ENCODE measurements around the gene SAMD4B. TPM values are rescaled to one million over a fixed set of nuclear protein-coding genes. Genes with fewer than 3 reads are reported as not detected.

The SAMD4B gene
- total RNA-seq, 1 donor from 2014 or later = 60.7 TPM

DNA sequence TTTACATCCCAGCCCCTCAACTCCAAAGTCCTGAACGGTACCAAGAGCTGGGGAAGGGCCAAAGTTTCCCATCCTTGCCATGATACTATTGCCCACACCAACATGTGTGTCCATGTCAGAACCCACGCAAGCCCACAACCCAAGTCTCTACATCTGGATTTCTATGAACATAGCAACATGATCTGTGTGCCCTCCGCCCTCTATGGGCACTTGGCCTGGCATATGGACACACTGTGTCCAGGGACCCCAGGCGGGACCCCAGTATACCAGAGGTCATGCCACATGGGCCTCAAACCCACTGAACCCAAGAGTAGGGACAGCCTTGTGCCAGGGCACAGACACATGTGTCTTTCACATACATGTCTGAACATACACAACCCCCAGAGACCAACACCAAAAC lies 23.5 kb upstream of the SAMD4B start:
- peak overlapping the region; percentile 33 for H3K4me3 Mint-ChIP-seq
- peaks cover 2% of the 10 kb centered on the region for H3K27me3 Mint-ChIP-seq
- ChIA-PET POLR2A (no interaction called here), CTCF (no interaction called here)
- no peak for ATAC-seq (ENCODE audit: low read depth)
- H3K36me3 Mint-ChIP-seq (ENCODE audit: low read depth) = peaks cover 2% of the 10 kb centered on the region
- H3K27ac Mint-ChIP-seq = no peak overlapping the region
- intact Hi-C loops (cut with micrococcal nuclease) = no loop called here
- peaks cover 13% of the 10 kb centered on the region for H3K4me1 Mint-ChIP-seq
- DNase-seq = no peak
- TF ChIP-seq, protein P1, sequence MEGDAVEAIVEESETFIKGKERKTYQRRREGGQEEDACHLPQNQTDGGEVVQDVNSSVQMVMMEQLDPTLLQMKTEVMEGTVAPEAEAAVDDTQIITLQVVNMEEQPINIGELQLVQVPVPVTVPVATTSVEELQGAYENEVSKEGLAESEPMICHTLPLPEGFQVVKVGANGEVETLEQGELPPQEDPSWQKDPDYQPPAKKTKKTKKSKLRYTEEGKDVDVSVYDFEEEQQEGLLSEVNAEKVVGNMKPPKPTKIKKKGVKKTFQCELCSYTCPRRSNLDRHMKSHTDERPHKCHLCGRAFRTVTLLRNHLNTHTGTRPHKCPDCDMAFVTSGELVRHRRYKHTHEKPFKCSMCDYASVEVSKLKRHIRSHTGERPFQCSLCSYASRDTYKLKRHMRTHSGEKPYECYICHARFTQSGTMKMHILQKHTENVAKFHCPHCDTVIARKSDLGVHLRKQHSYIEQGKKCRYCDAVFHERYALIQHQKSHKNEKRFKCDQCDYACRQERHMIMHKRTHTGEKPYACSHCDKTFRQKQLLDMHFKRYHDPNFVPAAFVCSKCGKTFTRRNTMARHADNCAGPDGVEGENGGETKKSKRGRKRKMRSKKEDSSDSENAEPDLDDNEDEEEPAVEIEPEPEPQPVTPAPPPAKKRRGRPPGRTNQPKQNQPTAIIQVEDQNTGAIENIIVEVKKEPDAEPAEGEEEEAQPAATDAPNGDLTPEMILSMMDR (IDR thresholded peaks at IDR 0.05) = no peak
- H3K9me3 Mint-ChIP-seq = no peaks in the 10 kb centered on the region

GRCh38 chr19:39319098-39319891 lies 22.9 kb upstream of the SAMD4B start:
- H3K27ac Mint-ChIP-seq = no peak overlapping the region
- ATAC-seq (ENCODE audit: low read depth) (no peak), DNase-seq (no peak)
- no peaks in the 10 kb centered on the region for H3K9me3 Mint-ChIP-seq
- peak overlapping the region; percentile 68 for H3K4me3 Mint-ChIP-seq
- TF ChIP-seq, protein P1 (IDR thresholded peaks at IDR 0.05) = no peak
- intact Hi-C loops (cut with micrococcal nuclease) = no loop called here
- H3K36me3 Mint-ChIP-seq (ENCODE audit: low read depth) = peaks cover 2% of the 10 kb centered on the region
- H3K27me3 Mint-ChIP-seq = peaks cover 2% of the 10 kb centered on the region
- POLR2A ChIA-PET = no interaction called here
- H3K4me1 Mint-ChIP-seq = peaks cover 13% of the 10 kb centered on the region
- CTCF ChIA-PET = no interaction called here

- ATAC-seq (ENCODE audit: low read depth) = no peak
- no peak for DNase-seq
- peak overlapping the region; percentile 73 for H3K4me3 Mint-ChIP-seq
- H3K36me3 Mint-ChIP-seq (ENCODE audit: low read depth) = peaks cover 2% of the 10 kb centered on the region
- ChIA-PET CTCF (no interaction called here), POLR2A (no interaction called here)
- peaks cover 13% of the 10 kb centered on the region for H3K4me1 Mint-ChIP-seq
- TF ChIP-seq, protein P1 (IDR thresholded peaks at IDR 0.05) = no peak
- H3K27me3 Mint-ChIP-seq = peaks cover 2% of the 10 kb centered on the region
- intact Hi-C loops (cut with micrococcal nuclease) = no loop called here
- H3K9me3 Mint-ChIP-seq = no peaks in the 10 kb centered on the region
- no peak overlapping the region for H3K27ac Mint-ChIP-seq
These were observed 22.4 kb upstream of the SAMD4B start for GRCh38 chr19:39319892-39320248.

- peak overlapping the region; percentile 54 for H3K27ac Mint-ChIP-seq
- H3K9me3 Mint-ChIP-seq = no peaks in the 10 kb centered on the region
- H3K36me3 Mint-ChIP-seq (ENCODE audit: low read depth) = peaks cover 4% of the 10 kb centered on the region
- peaks cover 13% of the 10 kb centered on the region for H3K4me1 Mint-ChIP-seq
- intact Hi-C loops (cut with micrococcal nuclease) = no loop called here
- peak overlapping the region; percentile 83 for H3K4me3 Mint-ChIP-seq
- ChIA-PET CTCF (no interaction called here), POLR2A (no interaction called here)
- TF ChIP-seq, protein P1 (IDR thresholded peaks at IDR 0.05) = no peak
- H3K27me3 Mint-ChIP-seq = peaks cover 2% of the 10 kb centered on the region
- ATAC-seq (ENCODE audit: low read depth) (peak; percentile 39), DNase-seq (no peak)
These were observed 20.9 kb upstream of the SAMD4B start for GRCh38 chr19:39321117-39321831.

DNA sequence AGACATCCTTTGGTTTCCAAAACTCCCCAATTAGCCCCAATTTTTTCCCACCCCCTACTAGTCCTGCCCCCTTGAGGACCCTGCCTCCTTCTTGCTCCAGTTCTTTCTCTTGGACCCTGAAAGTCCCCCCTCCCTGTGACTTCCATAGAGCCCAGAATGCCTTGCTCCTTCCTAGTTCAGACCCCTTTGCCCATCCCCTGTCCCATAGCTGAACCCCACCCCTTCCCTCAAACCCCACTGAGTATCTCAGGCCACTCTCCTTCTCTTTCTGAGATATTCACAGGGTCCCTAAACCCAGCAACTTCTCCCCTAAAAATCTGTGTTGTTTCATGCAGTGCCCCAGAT lies 20.4 kb upstream of the SAMD4B start:
- ATAC-seq (ENCODE audit: low read depth) (no peak), DNase-seq (no peak)
- ChIA-PET CTCF (no interaction called here), POLR2A (no interaction called here)
- Mint-ChIP-seq H3K36me3 (ENCODE audit: low read depth) (peaks cover 4% of the 10 kb centered on the region), H3K9me3 (no peaks in the 10 kb centered on the region), H3K27me3 (peaks cover 2% of the 10 kb centered on the region), H3K27ac (no peak overlapping the region), H3K4me3 (peak overlapping the region; percentile 83), H3K4me1 (peaks cover 13% of the 10 kb centered on the region)
- intact Hi-C loops (cut with micrococcal nuclease) = no loop called here
- TF ChIP-seq, protein P1 (IDR thresholded peaks at IDR 0.05) = no peak

Data from activated B cell treated with CpG ODN at 0.5 μM for 24 hours (primary cell).